Effector memory CD4-positive, alpha-beta T cell (primary cell): ENCODE data around the gene RIPOR3.

Experiments used
- DNase-seq, 3 donors: peaks; one replicate each; pipeline ENCODE4 v3.0.0-alpha.2; 2020
- H3K27ac ChIP-seq: 2 replicates; pipeline ENCODE4 v1.7.0; 2013; ENCODE audit warnings: mild to moderate bottlenecking, low read length, moderate library complexity; ENCODE audit not compliant: insufficient read depth, poor library complexity, severe bottlenecking
- H3K27me3 ChIP-seq: replicated peaks from 2 replicates; pipeline ENCODE4 v1.7.0; 2013; ENCODE audit warnings: mild to moderate bottlenecking, low read length; ENCODE audit not compliant: insufficient read depth, control insufficient read depth, poor library complexity, severe bottlenecking
- H3K36me3 ChIP-seq: 2 replicates; pipeline ENCODE4 v1.7.0; 2013; ENCODE audit warnings: mild to moderate bottlenecking, low read length, moderate library complexity; ENCODE audit not compliant: control insufficient read depth, insufficient read depth
- H3K4me1 ChIP-seq: 2 replicates; pipeline ENCODE4 v1.7.0; 2013; ENCODE audit warnings: low read length, mild to moderate bottlenecking; ENCODE audit not compliant: control insufficient read depth, insufficient read depth, poor library complexity, severe bottlenecking
- H3K4me3 ChIP-seq: 2 replicates; pipeline ENCODE4 v1.7.0; 2013; ENCODE audit warnings: low read length, low read depth, mild to moderate bottlenecking; ENCODE audit not compliant: insufficient read depth, poor library complexity, severe bottlenecking
- H3K9me3 ChIP-seq: 2 replicates; pipeline ENCODE4 v1.7.0; 2013; ENCODE audit warnings: mild to moderate bottlenecking, low read length, moderate library complexity; ENCODE audit not compliant: control insufficient read depth

Gene RIPOR3

GRCh38 chr20:50724112-50724725 is 32.9 kb upstream of the RIPOR3 start:
- no peaks in the 10 kb centered on the region for H3K9me3 ChIP-seq
- H3K4me3 ChIP-seq, result no peak overlapping the region
- DNase-seq, result no peak
- H3K27ac ChIP-seq, result no peak overlapping the region
- H3K27me3 ChIP-seq, result no peaks in the 10 kb centered on the region
- H3K36me3 ChIP-seq, result no peaks in the 10 kb centered on the region
- no peaks in the 10 kb centered on the region for H3K4me1 ChIP-seq

GRCh38 chr20:50723672-50724071 is 32.3 kb upstream of the RIPOR3 start:
- no peak for DNase-seq
- Histone ChIP-seq H3K9me3 (no peaks in the 10 kb centered on the region), H3K4me1 (no peaks in the 10 kb centered on the region), H3K4me3 (no peak overlapping the region), H3K27ac (no peak overlapping the region), H3K36me3 (no peaks in the 10 kb centered on the region), H3K27me3 (no peaks in the 10 kb centered on the region)

GRCh38 chr20:50722424-50723155 is 31.2 kb upstream of the RIPOR3 start:
- Histone ChIP-seq H3K27ac (no peak overlapping the region), H3K36me3 (no peaks in the 10 kb centered on the region), H3K27me3 (no peaks in the 10 kb centered on the region), H3K9me3 (no peaks in the 10 kb centered on the region), H3K4me1 (no peaks in the 10 kb centered on the region), H3K4me3 (no peak overlapping the region)
- no peak for DNase-seq

GRCh38 chr20:50721881-50722281 is 30.5 kb upstream of the RIPOR3 start:
- Histone ChIP-seq H3K4me3 (no peak overlapping the region), H3K4me1 (no peaks in the 10 kb centered on the region), H3K36me3 (no peaks in the 10 kb centered on the region), H3K27ac (no peak overlapping the region), H3K9me3 (no peaks in the 10 kb centered on the region), H3K27me3 (no peaks in the 10 kb centered on the region)
- DNase-seq, result no peak

GRCh38 chr20:50720582-50720981 is 29.2 kb upstream of the RIPOR3 start:
- DNase-seq, result no peak

GRCh38 chr20:50720026-50720425 is 28.7 kb upstream of the RIPOR3 start:
- no peaks in the 10 kb centered on the region for H3K27me3 ChIP-seq
- no peaks in the 10 kb centered on the region for H3K36me3 ChIP-seq
- H3K4me3 ChIP-seq, result no peak overlapping the region
- H3K4me1 ChIP-seq, result no peaks in the 10 kb centered on the region
- H3K9me3 ChIP-seq, result no peaks in the 10 kb centered on the region
- DNase-seq, result no peak
- H3K27ac ChIP-seq, result no peak overlapping the region

More at GRCh38 chr20:50720582-50720981, 29.2 kb upstream of the RIPOR3 start:
- Histone ChIP-seq H3K4me1 (no peaks in the 10 kb centered on the region), H3K4me3 (no peak overlapping the region), H3K27me3 (no peaks in the 10 kb centered on the region), H3K27ac (no peak overlapping the region), H3K9me3 (no peaks in the 10 kb centered on the region), H3K36me3 (no peaks in the 10 kb centered on the region)

GRCh38 chr20:50719328-50719727 is 28.0 kb upstream of the RIPOR3 start:
- H3K27me3 ChIP-seq, result no peaks in the 10 kb centered on the region
- H3K36me3 ChIP-seq, result no peaks in the 10 kb centered on the region
- H3K9me3 ChIP-seq, result no peaks in the 10 kb centered on the region
- H3K4me1 ChIP-seq, result no peaks in the 10 kb centered on the region
- H3K27ac ChIP-seq, result no peak overlapping the region
- H3K4me3 ChIP-seq, result no peak overlapping the region
- DNase-seq, result no peak

- H3K4me1 ChIP-seq, result no peaks in the 10 kb centered on the region
- no peak overlapping the region for H3K27ac ChIP-seq
- no peak overlapping the region for H3K4me3 ChIP-seq
- no peaks in the 10 kb centered on the region for H3K9me3 ChIP-seq
- H3K27me3 ChIP-seq, result peaks cover 5% of the 10 kb centered on the region
- DNase-seq, result no peak
- no peaks in the 10 kb centered on the region for H3K36me3 ChIP-seq
Observed at GRCh38 chr20:50717974-50718761, 26.8 kb upstream of the RIPOR3 start.

- no peaks in the 10 kb centered on the region for H3K9me3 ChIP-seq
- H3K36me3 ChIP-seq, result no peaks in the 10 kb centered on the region
- H3K4me1 ChIP-seq, result no peaks in the 10 kb centered on the region
- H3K27ac ChIP-seq, result no peak overlapping the region
- no peak overlapping the region for H3K4me3 ChIP-seq
- peaks cover 5% of the 10 kb centered on the region for H3K27me3 ChIP-seq
- no peak for DNase-seq
Observed at GRCh38 chr20:50717312-50717711, 26.0 kb upstream of the RIPOR3 start.

- no peaks in the 10 kb centered on the region for H3K9me3 ChIP-seq
- H3K36me3 ChIP-seq, result no peaks in the 10 kb centered on the region
- H3K4me3 ChIP-seq, result no peak overlapping the region
- no peak overlapping the region for H3K27ac ChIP-seq
- DNase-seq, result no peak
- peaks cover 5% of the 10 kb centered on the region for H3K27me3 ChIP-seq
- no peaks in the 10 kb centered on the region for H3K4me1 ChIP-seq
Observed at GRCh38 chr20:50716518-50716917, 25.2 kb upstream of the RIPOR3 start.
